Esophagus (tissue), 2 donors: ENCODE measurements around the gene BANF2. TPM values are rescaled to one million over a fixed set of nuclear protein-coding genes. Genes with fewer than 3 reads are reported as not detected.

ENCODE experiments used
- H3K27ac ChIP-seq, 2 donors: one replicate each; pipeline ENCODE4 v1.5.1; 2013; ENCODE audit warnings: low read depth in 2 of 2, mild to moderate bottlenecking in 2 of 2, inconsistent platforms in 1 of 2, low read length in 1 of 2, moderate library complexity in 1 of 2
- H3K27me3 ChIP-seq, 2 donors: one replicate each; pipeline ENCODE4 v1.6.1; 2013; ENCODE audit warnings: low read length in 2 of 2, control low read depth in 1 of 2, mild to moderate bottlenecking in 1 of 2; ENCODE audit not compliant: insufficient read depth in 2 of 2, control insufficient read depth in 1 of 2
- H3K36me3 ChIP-seq, 2 donors: one replicate each; pipeline ENCODE4 v1.6.1; 2013; ENCODE audit warnings: low read length in 1 of 2; ENCODE audit not compliant: control insufficient read depth in 2 of 2, insufficient read depth in 2 of 2
- H3K4me1 ChIP-seq, 2 donors: one replicate each; pipeline ENCODE4 v1.6.1; 2013; ENCODE audit warnings: low read length in 1 of 2; ENCODE audit not compliant: control insufficient read depth in 2 of 2, insufficient read depth in 2 of 2
- H3K4me3 ChIP-seq, 2 donors: one replicate each; pipeline ENCODE4 v1.5.1; 2013; ENCODE audit warnings: low read length in 2 of 2, mild to moderate bottlenecking in 2 of 2, low read depth in 1 of 2, moderate library complexity in 1 of 2
- H3K9me3 ChIP-seq, 2 donors: one replicate each; pipeline ENCODE4 v1.6.1; 2013; ENCODE audit warnings: mild to moderate bottlenecking in 2 of 2, low read depth in 1 of 2, low read length in 1 of 2, moderate library complexity in 1 of 2; ENCODE audit not compliant: control insufficient read depth in 2 of 2, insufficient read depth in 1 of 2
- WGBS, 2 donors: extraction: QIAGEN DNeasy Blood & Tissue Kit; methylation state at CpG; one replicate each; pipeline ENCODE4 v1.1.7; 2013; 5-methylcytosine and 5-hydroxymethylcytosine counted together
- polyA plus RNA-seq, 2 donors: library from polyadenylated mRNA; stranded (reverse); fragments of 200-250 nt; gene quantifications; one replicate each; pipeline ENCODE4 v1.2.3, GENCODE V29; 2013
- donor health status: healthy with polysubstance abuse.
- donor health status: Bipolar disorder and iron deficiency.

Gene BANF2
- polyA plus RNA-seq, 2 donors = not detected

DNA sequence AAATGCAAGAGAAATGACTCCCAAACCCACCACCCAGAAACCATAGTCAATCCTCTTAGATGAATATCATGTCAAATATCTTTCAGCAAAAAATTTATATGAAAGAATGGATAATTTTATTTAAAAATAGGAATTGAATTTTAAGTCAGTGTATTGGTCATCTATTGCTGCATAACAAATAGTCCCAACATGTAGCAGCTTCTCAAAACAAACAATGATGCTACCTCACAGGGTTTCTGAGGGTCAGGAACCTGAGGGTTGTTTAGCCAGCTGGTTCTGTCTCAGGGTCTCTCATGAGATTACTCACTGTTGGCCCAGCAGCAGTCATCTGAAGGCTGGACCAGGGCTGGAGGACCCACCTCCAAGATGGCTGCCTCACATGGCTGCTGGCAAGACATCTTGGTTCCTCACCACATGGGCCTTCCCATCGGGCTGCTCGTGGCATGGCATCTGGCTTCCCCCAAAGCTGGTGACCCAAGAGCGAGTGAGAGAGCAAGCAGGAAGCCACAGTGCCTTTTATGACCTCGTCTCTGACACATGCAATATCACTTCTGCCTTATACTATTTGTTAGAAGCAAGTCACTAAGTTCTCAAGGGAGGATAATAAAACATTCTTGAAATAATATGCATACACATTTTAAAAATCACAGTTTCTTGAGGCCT, 36.3 kb downstream of the BANF2 start:
- H3K27ac ChIP-seq = no peak overlapping the region
- no peaks in the 10 kb centered on the region for H3K36me3 ChIP-seq
- H3K4me3 ChIP-seq = no peak overlapping the region
- H3K9me3 ChIP-seq = peaks cover 3 to 8% of the 10 kb centered on the region in 2 donors
- no peaks in the 10 kb centered on the region for H3K27me3 ChIP-seq
- H3K4me1 ChIP-seq = peaks cover 0 to 4% of the 10 kb centered on the region in 2 donors
- 91 to 92% methylated on average over 4 of the region's 4 CpGs for WGBS, 2 donors

- Histone ChIP-seq H3K36me3 (no peaks in the 10 kb centered on the region), H3K4me1 (peaks cover 0 to 4% of the 10 kb centered on the region in 2 donors), H3K27me3 (no peaks in the 10 kb centered on the region), H3K27ac (no peak overlapping the region), H3K9me3 (peaks cover 3 to 8% of the 10 kb centered on the region in 2 donors), H3K4me3 (no peak overlapping the region)
- 58 to 61% methylated on average over 3 of the region's 3 CpGs for WGBS, 2 donors
These were observed 38.4 kb downstream of the BANF2 start for GRCh38 chr20:17738154-17738553.

- H3K36me3 ChIP-seq = no peaks in the 10 kb centered on the region
- no peaks in the 10 kb centered on the region for H3K4me1 ChIP-seq
- H3K27ac ChIP-seq = no peak overlapping the region
- no peaks in the 10 kb centered on the region for H3K27me3 ChIP-seq
- H3K4me3 ChIP-seq = no peak overlapping the region
- peaks cover 0 to 7% of the 10 kb centered on the region in 2 donors for H3K9me3 ChIP-seq
- WGBS, 2 donors = 95 to 98% methylated on average over 5 of the region's 5 CpGs
These were observed 41.5 kb downstream of the BANF2 start for GRCh38 chr20:17741220-17741619.

DNA sequence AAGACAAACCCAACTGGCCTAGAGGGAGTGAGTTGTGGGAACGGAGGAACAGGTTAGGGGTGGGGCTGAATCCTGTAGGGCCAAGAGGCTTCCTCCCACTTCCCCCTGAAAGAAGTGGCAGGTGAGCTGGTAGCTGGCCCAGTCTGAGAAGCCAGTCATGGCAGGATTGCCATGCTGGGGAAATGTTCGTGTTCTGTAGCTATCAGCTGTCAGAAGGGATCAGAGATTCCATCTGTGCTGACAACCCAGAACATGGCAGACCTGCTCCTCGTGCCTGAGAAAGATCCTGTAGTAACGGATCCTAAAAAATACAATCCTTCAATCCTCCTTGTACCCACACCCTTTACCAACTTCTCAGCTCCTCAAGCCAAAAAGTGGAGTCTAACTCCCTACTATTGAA, 43.0 kb downstream of the BANF2 start:
- Histone ChIP-seq H3K4me3 (no peak overlapping the region), H3K27ac (no peak overlapping the region), H3K27me3 (no peaks in the 10 kb centered on the region), H3K4me1 (no peaks in the 10 kb centered on the region), H3K9me3 (peaks cover 0 to 6% of the 10 kb centered on the region in 2 donors), H3K36me3 (no peaks in the 10 kb centered on the region)
- 60 to 64% methylated on average over 4 of the region's 4 CpGs for WGBS, 2 donors

DNA sequence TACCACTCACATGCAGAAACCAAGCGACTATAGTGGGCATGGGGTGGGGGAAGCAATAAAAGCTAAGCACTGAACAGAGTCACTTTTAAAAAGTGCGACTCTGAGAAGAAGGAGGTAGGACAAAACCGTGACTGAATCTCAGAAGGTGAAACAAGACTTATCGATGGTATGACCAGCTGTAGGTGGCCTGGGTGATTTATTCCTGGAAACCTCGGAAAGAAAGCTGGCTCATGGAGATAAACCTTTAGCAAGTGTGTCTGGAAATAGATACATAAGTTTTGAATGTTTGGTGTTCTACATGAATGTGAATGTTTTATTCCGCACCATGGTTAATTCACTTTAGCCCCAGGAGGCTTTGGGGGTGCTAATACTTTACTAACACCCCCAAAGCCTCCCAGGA, 43.9 kb downstream of the BANF2 start:
- Histone ChIP-seq H3K9me3 (peaks cover 0 to 3% of the 10 kb centered on the region in 2 donors), H3K27ac (no peak overlapping the region), H3K36me3 (no peaks in the 10 kb centered on the region), H3K4me1 (no peaks in the 10 kb centered on the region), H3K4me3 (no peak overlapping the region), H3K27me3 (no peaks in the 10 kb centered on the region)
- 90 to 91% methylated on average over 6 of the region's 6 CpGs for WGBS, 2 donors

- Histone ChIP-seq H3K9me3 (no peaks in the 10 kb centered on the region), H3K27ac (no peak overlapping the region), H3K4me3 (no peak overlapping the region), H3K27me3 (no peaks in the 10 kb centered on the region), H3K4me1 (peaks cover 0 to 2% of the 10 kb centered on the region in 2 donors), H3K36me3 (no peaks in the 10 kb centered on the region)
- 31 to 42% methylated on average over 4 of the region's 4 CpGs for WGBS, 2 donors
These were observed 47.7 kb downstream of the BANF2 start for GRCh38 chr20:17747431-17747846.

GRCh38 chr20:17748279-17748678, 48.5 kb downstream of the BANF2 start:
- no peak overlapping the region for H3K27ac ChIP-seq
- no peak overlapping the region for H3K4me3 ChIP-seq
- H3K9me3 ChIP-seq = no peaks in the 10 kb centered on the region
- 89 to 90% methylated on average over 5 of the region's 5 CpGs for WGBS, 2 donors
- no peaks in the 10 kb centered on the region for H3K27me3 ChIP-seq
- H3K36me3 ChIP-seq = no peaks in the 10 kb centered on the region
- peaks cover 0 to 2% of the 10 kb centered on the region in 2 donors for H3K4me1 ChIP-seq

DNA sequence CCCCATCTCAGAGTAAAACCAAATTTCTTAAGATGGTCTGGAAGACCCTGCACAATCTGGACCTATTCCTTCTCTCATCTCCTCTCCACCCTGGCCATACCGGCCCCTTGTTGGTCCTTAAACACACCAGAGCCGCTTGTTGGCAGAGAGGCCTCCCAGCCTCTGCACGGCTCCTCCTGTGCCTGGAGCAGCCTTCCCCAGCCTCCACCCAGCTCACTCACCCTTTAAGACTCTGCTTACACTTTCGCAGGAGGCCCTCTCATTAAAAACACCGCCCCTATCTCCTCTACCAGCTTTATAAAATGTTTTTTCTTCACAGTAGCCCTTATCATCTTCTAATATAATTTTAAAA, 49.8 kb downstream of the BANF2 start:
- no peaks in the 10 kb centered on the region for H3K9me3 ChIP-seq
- no peaks in the 10 kb centered on the region for H3K27me3 ChIP-seq
- no peak overlapping the region for H3K4me3 ChIP-seq
- no peaks in the 10 kb centered on the region for H3K36me3 ChIP-seq
- WGBS, 2 donors = 52 to 76% methylated on average over 5 of the region's 5 CpGs
- H3K27ac ChIP-seq = no peak overlapping the region
- H3K4me1 ChIP-seq = peaks cover 0 to 2% of the 10 kb centered on the region in 2 donors

DNA sequence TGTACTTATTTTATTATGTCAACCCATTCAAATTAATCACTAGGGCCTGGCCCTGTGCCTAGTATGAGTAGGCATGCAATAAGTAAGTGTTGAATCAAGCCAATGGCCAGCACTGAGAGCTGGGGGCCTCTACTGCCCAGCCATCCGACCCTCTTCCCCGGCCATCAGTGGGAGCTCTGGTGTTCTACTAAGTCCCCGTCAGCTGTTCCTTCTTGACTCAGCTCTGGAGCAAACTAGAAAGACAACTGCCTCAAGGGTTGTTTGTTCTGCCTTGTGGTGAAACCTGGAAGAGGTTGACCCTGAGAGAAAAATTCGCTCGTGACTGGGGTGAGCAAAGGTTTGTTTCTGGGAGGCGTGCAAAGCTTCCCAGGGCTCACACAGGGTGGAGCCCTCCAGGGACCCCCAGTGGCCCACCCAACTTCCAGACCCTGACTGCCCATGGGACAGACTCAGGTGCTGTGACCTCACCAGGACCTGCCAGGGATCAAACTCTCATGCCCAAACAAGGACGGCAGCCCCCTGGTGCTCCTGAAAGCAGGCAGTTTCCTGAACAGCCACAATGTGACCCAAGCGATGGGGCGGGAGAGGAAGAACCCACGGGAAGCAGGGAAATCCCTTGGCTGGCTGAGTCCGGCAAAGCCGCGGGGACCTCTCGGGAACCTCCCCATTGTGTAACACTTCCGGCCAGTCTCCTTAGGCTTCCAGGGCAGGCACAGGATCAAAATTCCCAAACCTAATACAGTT, 50.4 kb downstream of the BANF2 start:
- H3K4me3 ChIP-seq = no peak overlapping the region
- H3K27ac ChIP-seq = peak overlapping the region in 1 of 2 donors; percentile 8
- no peaks in the 10 kb centered on the region for H3K27me3 ChIP-seq
- whole genome bisulfite sequencing, 2 donors = 70% methylated on average over 15 of the region's 15 CpGs
- no peaks in the 10 kb centered on the region for H3K36me3 ChIP-seq
- H3K9me3 ChIP-seq = no peaks in the 10 kb centered on the region
- H3K4me1 ChIP-seq = peaks cover 0 to 2% of the 10 kb centered on the region in 2 donors

DNA sequence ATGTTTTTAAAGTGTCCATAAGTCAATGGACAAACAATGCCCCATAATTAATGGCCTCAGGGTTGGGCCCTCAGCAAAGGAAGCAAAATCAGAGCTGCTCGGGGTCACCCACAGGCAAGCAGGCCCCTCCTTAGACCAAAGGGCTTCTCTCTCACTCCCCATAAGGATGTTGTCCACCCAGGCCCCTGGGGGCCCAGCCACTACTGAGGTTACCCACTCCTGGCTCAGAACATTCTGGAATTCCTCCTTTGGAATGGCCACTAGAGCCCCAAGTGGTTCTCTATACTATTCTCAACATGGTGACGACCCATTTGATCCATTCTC, 50.9 kb downstream of the BANF2 start:
- H3K9me3 ChIP-seq = no peaks in the 10 kb centered on the region
- 72 to 73% methylated on average over 2 of the region's 2 CpGs for WGBS, 2 donors
- H3K36me3 ChIP-seq = no peaks in the 10 kb centered on the region
- peaks cover 0 to 2% of the 10 kb centered on the region in 2 donors for H3K4me1 ChIP-seq
- H3K27me3 ChIP-seq = no peaks in the 10 kb centered on the region
- no peak overlapping the region for H3K4me3 ChIP-seq
- peak overlapping the region in 1 of 2 donors; percentile 8 for H3K27ac ChIP-seq
